GM23338 (cell line): ENCODE data around the gene ENOX1. TPM values are rescaled to one million over a fixed set of nuclear protein-coding genes. Genes with fewer than 3 reads are reported as not detected.

ENCODE experiments used
- ATAC-seq: fragments of 200-7000 bp; cut with Tn5 transposase; 3 replicates; pipeline ENCODE4 v1.9.1; 2020
- DNase-seq: peaks from one replicate; pipeline ENCODE4 v3.0.0-alpha.2; 2015; ENCODE audit warnings: low spot score
- H2AFZ ChIP-seq: fragments of 200-600 bp; sonication (generic); 2 replicates; pipeline ENCODE4 v1.8.0; 2016; ENCODE audit warnings: antibody characterized with exemption, mild to moderate bottlenecking, moderate library complexity
- H3F3A ChIP-seq: fragments of 200-600 bp; sonication (generic); replicated peaks from 2 replicates; pipeline ENCODE4 v1.8.0; 2017; ENCODE audit warnings: antibody characterized with exemption, mixed run types, low read depth
- H3K27ac ChIP-seq: fragments of 200-600 bp; sonication (generic); 2 replicates; pipeline ENCODE4 v1.6.1; 2016; ENCODE audit warnings: low read depth
- H3K27me3 ChIP-seq: fragments of 200-600 bp; sonication (generic); 2 replicates; pipeline ENCODE4 v1.8.0; 2016; ENCODE audit warnings: mild to moderate bottlenecking, mixed run types, moderate library complexity; ENCODE audit not compliant: insufficient read depth
- H3K36me3 ChIP-seq: fragments of 200-600 bp; sonication (generic); 2 replicates; pipeline ENCODE4 v1.8.0; 2016; ENCODE audit warnings: mild to moderate bottlenecking; ENCODE audit not compliant: insufficient read depth
- H3K4me1 ChIP-seq: fragments of 200-600 bp; sonication (generic); 2 replicates; pipeline ENCODE4 v1.8.0; 2016; ENCODE audit warnings: mild to moderate bottlenecking, moderate library complexity; ENCODE audit not compliant: insufficient read depth
- H3K4me2 ChIP-seq: fragments of 200-600 bp; sonication (generic); 2 replicates; pipeline ENCODE4 v1.7.1; 2017; ENCODE audit warnings: mixed run types
- H3K4me3 ChIP-seq: fragments of 200-600 bp; sonication (generic); 2 replicates; pipeline ENCODE4 v1.6.1; 2016; ENCODE audit warnings: mixed run types
- H3K79me2 ChIP-seq: fragments of 200-600 bp; sonication (generic); replicated peaks from 2 replicates; pipeline ENCODE4 v1.8.0; 2017; ENCODE audit warnings: mild to moderate bottlenecking; ENCODE audit not compliant: insufficient read depth
- H3K9me2 ChIP-seq: fragments of 200-600 bp; sonication (generic); 2 replicates; pipeline ENCODE4 v1.8.0; 2017; ENCODE audit not compliant: insufficient read depth
- H4K20me1 ChIP-seq: fragments of 200-600 bp; sonication (generic); replicated peaks from 2 replicates; pipeline ENCODE4 v1.8.0; 2017; ENCODE audit warnings: mild to moderate bottlenecking; ENCODE audit not compliant: insufficient read depth
- H3K27ac Mint-ChIP-seq: 2 replicates; pipeline ENCODE4 v1.8.0; 2020; ENCODE audit warnings: inconsistent platforms, mild to moderate bottlenecking, moderate library complexity, mixed read lengths
- H3K27me3 Mint-ChIP-seq: 3 replicates; pipeline ENCODE4 v1.8.0; 2022; ENCODE audit warnings: low read depth, mild to moderate bottlenecking, moderate library complexity, mixed read lengths, inconsistent platforms; ENCODE audit not compliant: insufficient read depth, poor library complexity
- H3K36me3 Mint-ChIP-seq: 3 replicates; pipeline ENCODE4 v1.8.0; 2021; ENCODE audit warnings: low read depth, mild to moderate bottlenecking, inconsistent platforms, moderate library complexity, mixed read lengths
- H3K4me1 Mint-ChIP-seq: 3 replicates; pipeline ENCODE4 v1.8.0; 2020; ENCODE audit warnings: mild to moderate bottlenecking, inconsistent platforms, mixed read lengths
- H3K4me3 Mint-ChIP-seq: 3 replicates; pipeline ENCODE4 v1.8.0; 2021; ENCODE audit warnings: moderate library complexity, mild to moderate bottlenecking, inconsistent platforms, mixed read lengths
- H3K9me3 Mint-ChIP-seq: 3 replicates; pipeline ENCODE4 v1.8.0; 2020; ENCODE audit warnings: moderate library complexity, mild to moderate bottlenecking, inconsistent platforms, mixed read lengths
- CREB1 ChIP-seq: fragments of 250-450 bp; sonication (Bioruptor Pico); IDR thresholded peaks from 2 replicates; pipeline ENCODE4 v1.5.0; 2020; ENCODE audit warnings: low read depth, mild to moderate bottlenecking, moderate library complexity
- CTCF ChIP-seq, 2 experiments: fragments of 200-600 bp in 1 of 2; sonication (generic) in 1 of 2; conservative IDR thresholded peaks; 2 replicates each; pipeline versions ENCODE4 v1.5.1 to v1.6.1; 2016 to 2017; ENCODE audit warnings: antibody characterized with exemption in 2 of 2, low read depth in 2 of 2, mild to moderate bottlenecking in 2 of 2, moderate library complexity in 1 of 2
- ETS1 ChIP-seq: IDR thresholded peaks from 2 replicates; pipeline ENCODE4 v1.6.1; 2016; ENCODE audit warnings: antibody characterized with exemption
- EZH2 ChIP-seq: fragments of 200-600 bp; sonication (generic); IDR thresholded peaks from one replicate; pipeline ENCODE4 v1.8.0; 2017; ENCODE audit warnings: antibody characterized with exemption, mild to moderate bottlenecking, low read depth; ENCODE audit not compliant: unreplicated experiment
- EZH2phosphoT487 ChIP-seq: fragments of 200-600 bp; sonication (generic); IDR thresholded peaks from one replicate; pipeline ENCODE4 v1.8.1; 2018; ENCODE audit warnings: antibody characterized with exemption; ENCODE audit not compliant: unreplicated experiment
- JUNB ChIP-seq: IDR thresholded peaks from one replicate; pipeline ENCODE4 v1.6.1; 2016; ENCODE audit warnings: antibody characterized with exemption; ENCODE audit not compliant: unreplicated experiment
- NANOG ChIP-seq: IDR thresholded peaks from 2 replicates; pipeline ENCODE4 v1.6.1; 2016; ENCODE audit warnings: antibody characterized with exemption, borderline replicate concordance
- POLR2AphosphoS5 ChIP-seq: IDR thresholded peaks from 2 replicates; pipeline ENCODE4 v1.6.1; 2016; ENCODE audit warnings: antibody characterized with exemption, low read depth
- REST ChIP-seq: IDR thresholded peaks from one replicate; pipeline ENCODE4 v1.6.1; 2018; ENCODE audit warnings: antibody characterized with exemption; ENCODE audit not compliant: unreplicated experiment
- STAT1 ChIP-seq: IDR thresholded peaks from one replicate; pipeline ENCODE4 v1.6.1; 2016; ENCODE audit warnings: antibody characterized with exemption; ENCODE audit not compliant: unreplicated experiment
- ZNF114 ChIP-seq: fragments of 250-450 bp; sonication (Bioruptor Pico); IDR thresholded peaks from 2 replicates; pipeline ENCODE4 v1.5.0; 2020; ENCODE audit warnings: mild to moderate bottlenecking, moderate library complexity
- ZNF331 ChIP-seq: fragments of 250-450 bp; sonication (Bioruptor Pico); IDR thresholded peaks from 2 replicates; pipeline ENCODE4 v1.5.0; 2020; ENCODE audit warnings: low read depth, mild to moderate bottlenecking, moderate library complexity
- ZNF462 ChIP-seq: fragments of 250-450 bp; sonication (Bioruptor Pico); IDR thresholded peaks from 2 replicates; pipeline ENCODE4 v1.5.0; 2020; ENCODE audit warnings: mild to moderate bottlenecking, moderate library complexity
- polyA plus RNA-seq: library from polyadenylated mRNA; unstranded; fragments of >200 nt; fragmentation: Nextera tagmentation; extraction: Ambion mirVana; gene quantifications from 2 replicates; pipeline ENCODE4 v1.2.1, GENCODE V29; 2016
- total RNA-seq: library from RNA; depleted of rRNA; stranded (reverse); fragments of >200 nt; shearing (Covaris generic); gene quantifications from 2 replicates; pipeline ENCODE4 v1.2.3, GENCODE V29; 2014

Gene ENOX1
- total and polyA plus RNA-seq, 2 experiments from 2014 or later: 0.66 to 0.81 TPM

- Mint-ChIP-seq H3K4me1 (peaks cover 16% of the 10 kb centered on the region), H3K27me3 (peaks cover 32% of the 10 kb centered on the region), H3K4me3 (peak overlapping the region; percentile 82), H3K9me3 (no peaks in the 10 kb centered on the region), H3K27ac (no peak overlapping the region), H3K36me3 (no peaks in the 10 kb centered on the region)
- Histone ChIP-seq H3K4me3 (peak overlapping the region; percentile 72), H2AFZ (peak overlapping the region; percentile 93), H3K36me3 (no peaks in the 10 kb centered on the region), H3K27me3 (peaks cover 70% of the 10 kb centered on the region), H3F3A (no peaks in the 10 kb centered on the region; the same call in 1 of the 2 replicates), H3K9me2 (no peaks in the 10 kb centered on the region), H3K27ac (no peak overlapping the region), H3K4me1 (peaks cover 8% of the 10 kb centered on the region), H3K79me2 (no peaks in the 10 kb centered on the region), H4K20me1 (no peaks in the 10 kb centered on the region), H3K4me2 (peak overlapping the region; percentile 82)
- TF ChIP-seq JUNB (no peak), CREB1 (CRISPR knock-in tag) (no peak), ETS1 (no peak), EZH2phosphoT487 (no peak), CTCF (conservative IDR thresholded peaks at IDR 0.05; ENCODE audit: low read depth in 2 of 2) (no peak), POLR2AphosphoS5 (no peak), ZNF462 (no peak), REST (no peak), EZH2 (no peak), ZNF331 (CRISPR knock-in tag) (no peak), NANOG (no peak), STAT1 (no peak), ZNF114 (CRISPR knock-in tag) (no peak)
- DNase-seq: peak; percentile 27
- ATAC-seq: peak; percentile 4
Measured at GRCh38 chr13:43787518-43787891, 733 bp upstream of the ENOX1 start.
